Measurements from ENCODE around the gene FAM53B.
A peak's percentile ranks its signal among the peaks of the same experiment; 100 is the strongest.

Gene FAM53B

DNA sequence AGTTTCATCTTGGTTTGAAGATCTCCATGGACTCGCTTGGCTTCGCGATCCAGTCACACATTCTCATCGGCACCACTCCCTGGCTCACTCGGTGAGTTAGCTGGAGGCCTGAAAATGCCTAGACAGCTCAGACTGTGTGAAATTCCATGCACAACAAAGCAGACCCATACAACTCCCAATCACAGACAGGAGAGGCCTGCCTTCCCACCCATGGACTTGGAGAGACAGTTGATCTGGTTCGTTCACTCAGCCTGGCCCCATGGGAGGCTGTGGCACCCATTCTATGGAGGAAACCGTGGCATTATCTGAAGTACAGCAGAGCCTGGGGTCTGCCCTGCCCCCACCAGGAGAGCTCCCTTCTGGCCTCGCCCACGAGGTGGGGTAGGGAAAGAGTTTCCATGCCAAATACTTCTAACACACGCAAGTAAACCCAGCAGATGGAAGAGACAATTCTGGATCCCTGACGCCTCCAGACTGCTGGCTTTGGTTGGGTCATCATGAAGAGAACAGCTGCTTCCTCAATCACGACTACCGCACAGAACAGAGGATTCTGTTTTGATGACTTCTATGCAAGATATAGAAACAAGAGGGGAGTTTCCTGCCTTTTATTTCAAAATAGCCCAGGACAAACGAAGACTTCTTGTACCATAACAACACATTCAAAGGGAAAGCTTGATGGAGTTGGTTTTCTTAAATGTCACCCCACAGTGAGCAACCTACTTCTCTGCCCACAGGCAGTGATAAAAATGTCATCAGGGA is 15.9 kb downstream of the FAM53B start:
- no peak for DNase-seq

DNA sequence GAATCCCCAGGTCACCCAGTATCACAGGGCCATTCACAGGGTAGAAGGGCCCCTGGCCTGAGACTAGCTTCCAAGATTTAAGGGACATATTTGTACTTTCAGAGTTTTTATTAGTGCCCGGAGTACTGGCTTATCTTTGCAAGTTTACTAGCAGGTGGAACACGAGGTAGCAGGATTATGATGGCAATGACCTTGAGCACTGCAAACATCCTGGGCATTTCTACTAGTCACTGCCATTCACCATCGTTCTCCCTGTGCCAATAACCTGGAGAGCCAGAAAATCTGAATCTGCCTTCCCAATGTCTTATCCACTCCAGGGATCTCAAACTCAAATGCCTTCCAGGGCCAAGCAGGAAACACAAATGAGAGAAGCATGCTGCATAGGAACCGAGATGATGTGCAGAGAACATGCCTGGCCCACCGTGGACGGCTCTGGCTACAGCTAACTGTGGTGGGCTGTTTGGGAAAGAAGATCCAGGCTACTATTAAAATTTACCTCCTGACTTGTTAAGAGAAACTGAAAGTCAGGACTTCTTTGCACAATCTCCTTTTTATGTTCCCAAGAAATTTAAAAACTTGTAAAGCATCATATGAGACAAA is 16.7 kb downstream of the FAM53B start:
- DNase-seq: no peak

DNA sequence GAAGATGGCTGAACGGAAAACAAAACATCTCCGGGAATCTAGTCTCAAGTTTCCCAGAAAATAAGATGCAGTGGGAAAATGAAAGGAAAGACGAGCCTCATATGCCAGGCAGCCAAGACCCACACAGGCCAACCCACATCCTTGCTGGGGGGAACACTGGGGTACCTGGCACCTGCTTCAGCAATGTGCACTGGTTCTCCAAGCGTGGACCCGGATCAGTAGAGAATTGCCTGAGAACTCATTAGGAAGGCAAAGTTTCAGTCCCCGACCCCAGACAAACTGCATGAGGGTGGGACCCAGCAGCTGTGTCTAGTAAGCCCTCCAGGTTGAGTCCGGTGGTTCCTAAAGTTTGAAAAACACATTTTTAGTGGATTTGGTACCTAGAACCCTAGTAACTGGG is 18.4 kb downstream of the FAM53B start:
- DNase-seq: no peak

GRCh38 chr10:124725171-124725631 is 19.0 kb downstream of the FAM53B start:
- no peak for DNase-seq

DNA sequence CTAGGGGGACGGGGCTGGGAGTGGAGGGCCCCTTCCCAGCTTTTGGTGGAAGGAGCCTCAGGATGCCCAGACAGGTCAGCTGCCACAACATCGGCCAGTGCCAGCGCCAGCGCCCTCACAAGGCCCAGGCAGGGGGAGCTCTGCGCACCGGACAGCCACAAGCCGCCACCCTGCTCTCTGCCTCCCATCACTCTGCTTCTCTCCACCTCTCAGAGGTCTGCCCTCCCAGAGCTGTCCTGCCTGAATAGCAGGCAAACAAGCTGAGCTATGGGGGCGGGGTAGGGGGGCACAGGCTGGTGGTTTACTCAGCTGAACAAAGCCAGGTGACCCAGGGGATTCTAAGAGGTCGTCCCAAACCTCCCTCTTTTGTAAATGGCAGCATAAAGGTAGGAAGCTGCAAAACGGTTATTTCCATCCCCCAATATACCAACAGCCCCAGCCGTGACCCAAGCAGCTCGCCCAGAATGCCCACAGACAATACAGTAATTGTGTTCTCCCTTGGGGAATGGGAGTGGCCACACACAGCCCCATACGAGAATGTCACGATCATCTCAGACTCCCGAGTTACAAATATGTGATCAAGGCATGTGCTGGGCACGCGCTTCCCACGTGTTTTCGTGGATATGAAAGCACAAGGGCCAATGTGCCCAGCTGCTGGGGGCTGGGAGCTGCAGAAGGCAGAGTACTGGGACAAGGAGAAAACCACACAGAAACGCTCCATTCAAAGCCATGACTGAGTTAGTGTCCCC is 19.7 kb downstream of the FAM53B start:
- DNase-seq: peak; percentile 40

GRCh38 chr10:124723826-124724225 is 20.4 kb downstream of the FAM53B start:
- no peak for DNase-seq

GRCh38 chr10:124722798-124723783 is 21.1 kb downstream of the FAM53B start:
- no peak for DNase-seq

- DNase-seq: no peak
Measured at GRCh38 chr10:124721330-124722045, 22.7 kb downstream of the FAM53B start.

DNA sequence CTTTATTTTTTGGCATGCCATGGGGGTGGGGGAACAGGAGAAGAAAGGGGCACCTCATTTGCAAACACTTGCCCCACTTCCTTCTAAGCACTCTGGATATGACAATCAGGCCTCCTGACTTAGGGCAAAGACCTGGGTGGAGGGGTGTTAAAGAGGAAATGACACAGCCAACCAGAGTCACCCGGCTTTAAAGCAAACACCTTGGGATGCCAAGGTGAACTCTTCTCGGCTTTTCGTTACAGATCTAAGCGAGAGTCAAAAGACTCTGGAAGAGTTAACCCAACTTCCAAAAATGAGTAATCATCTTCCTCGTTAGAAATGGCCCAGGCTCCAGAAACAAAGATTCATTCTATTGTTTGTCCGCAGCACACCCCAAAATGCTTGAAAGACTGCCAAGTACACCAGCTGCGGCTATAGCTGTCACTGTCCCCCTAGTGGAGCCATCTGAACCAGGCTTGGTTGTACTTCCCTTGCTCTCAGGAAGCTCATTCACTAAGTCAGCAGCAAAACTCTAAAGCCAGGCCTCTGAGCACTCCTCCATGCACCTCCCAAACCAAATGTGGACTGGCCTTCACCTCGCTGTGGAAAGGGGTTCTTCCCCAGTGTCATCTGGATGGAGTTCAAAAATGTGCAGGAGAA is 24.8 kb downstream of the FAM53B start:
- DNase-seq: no peak

DNA sequence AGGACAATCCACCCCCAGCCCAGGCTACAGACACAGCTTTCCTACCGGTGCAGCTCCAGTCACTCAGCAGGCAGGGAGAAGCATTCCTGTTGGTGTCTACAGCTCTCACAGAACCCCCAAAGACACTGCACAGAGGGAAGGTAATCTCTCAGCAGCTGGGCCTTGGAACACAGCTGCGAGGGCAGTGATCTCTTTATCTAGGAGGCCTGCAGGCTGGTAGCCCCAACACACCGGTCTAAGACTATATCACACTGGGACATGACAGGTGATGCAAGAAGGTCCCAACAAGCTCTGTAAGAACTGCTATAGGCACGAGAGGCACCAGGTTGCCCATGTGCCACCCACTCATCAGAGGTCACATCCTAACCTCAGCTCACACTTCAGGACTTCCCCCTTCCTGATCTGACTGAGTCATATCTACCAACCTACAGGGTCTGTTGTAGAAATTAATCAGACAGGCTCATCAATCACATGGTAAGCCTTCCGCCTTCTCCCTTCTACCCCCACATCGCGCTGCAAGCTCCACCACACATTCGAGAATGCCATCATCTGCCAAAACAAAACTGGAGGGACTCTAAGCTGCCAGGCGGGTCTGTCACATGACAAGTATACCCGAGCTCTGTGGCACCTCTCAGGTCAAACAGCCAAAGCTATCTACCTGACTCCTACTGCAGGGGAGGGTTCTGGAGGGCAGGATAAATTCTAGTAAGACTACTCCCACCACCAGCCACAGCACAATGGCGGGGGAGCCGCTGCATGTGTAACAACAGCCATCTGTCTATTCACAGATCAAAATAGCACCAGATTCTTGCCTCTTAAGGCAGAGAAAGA is 26.1 kb downstream of the FAM53B start:
- DNase-seq: peak; percentile 36

- no peak for DNase-seq
Measured at GRCh38 chr10:124717041-124717757, 27.0 kb downstream of the FAM53B start.

GRCh38 chr10:124716369-124716768 is 27.8 kb downstream of the FAM53B start:
- DNase-seq: no peak

DNA sequence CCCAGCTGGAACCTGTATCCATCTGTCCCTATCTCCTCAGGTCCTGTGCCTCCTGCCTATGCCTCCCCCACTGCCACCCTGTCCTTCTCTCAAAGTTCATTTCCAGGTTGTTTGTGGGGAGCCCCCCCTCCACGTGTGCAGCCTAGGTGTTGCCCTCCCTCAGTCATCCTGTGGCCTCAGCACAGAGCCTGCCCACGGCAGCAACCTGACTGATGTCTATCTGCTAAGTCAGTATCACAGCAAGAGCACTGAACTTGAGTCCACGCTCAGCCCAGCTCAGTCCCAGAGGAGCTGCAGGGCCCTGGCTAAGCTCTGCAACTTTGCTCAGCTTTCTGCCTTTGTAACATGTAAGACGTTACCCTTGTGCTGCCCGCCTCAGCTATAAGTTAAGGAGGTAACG is 28.7 kb downstream of the FAM53B start:
- DNase-seq: no peak

GRCh38 chr10:124713679-124714255 is 30.4 kb downstream of the FAM53B start:
- no peak for DNase-seq

- DNase-seq: no peak
Measured at GRCh38 chr10:124712704-124713407, 31.3 kb downstream of the FAM53B start.

- no peak for DNase-seq
Measured at GRCh38 chr10:124711145-124711544, 33.0 kb downstream of the FAM53B start.

DNA sequence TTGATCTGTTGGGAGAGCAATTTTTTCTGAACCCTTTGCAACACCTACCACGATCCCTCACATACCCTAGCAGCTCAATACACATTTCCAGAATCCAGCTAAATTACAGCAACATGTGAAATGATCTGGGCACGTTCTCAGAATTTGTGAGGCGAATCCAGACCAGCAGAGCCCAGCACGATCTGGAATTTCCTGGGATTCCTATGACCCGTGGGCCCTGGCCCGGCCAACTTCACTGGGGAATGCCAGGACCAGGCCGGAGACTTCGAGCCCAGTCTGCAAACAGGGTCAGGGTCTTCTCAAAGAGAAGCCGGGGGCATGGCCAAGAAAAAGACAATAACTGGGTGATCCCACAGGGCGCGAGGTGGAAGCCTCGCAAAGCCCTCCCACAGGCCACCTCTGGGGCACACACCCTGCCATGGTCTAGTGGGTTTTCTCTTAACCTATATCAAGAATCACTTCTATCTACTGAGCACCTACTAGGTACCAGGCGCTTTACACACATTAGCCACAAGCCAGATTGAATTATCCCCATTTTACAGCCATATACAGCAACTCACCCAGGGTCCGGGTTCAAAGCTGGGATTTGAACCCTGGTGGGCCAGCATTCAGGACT is 33.8 kb downstream of the FAM53B start:
- no peak for DNase-seq

- no peak for DNase-seq
Measured at GRCh38 chr10:124709861-124710260, 34.3 kb downstream of the FAM53B start.

Measured in DMS153 (cell line).